Thymus (tissue), 14 donors: ENCODE data around the gene ACADM. TPM values are rescaled to one million over a fixed set of nuclear protein-coding genes. Genes with fewer than 3 reads are reported as not detected.
"Not testable (repeated sequence)": the region's sequence is repeated elsewhere in the genome, so short reads cannot be mapped to it uniquely, and the experiment has no call there.

ENCODE experiments used
- DNase-seq, 9 donors: peaks; one replicate each; pipeline ENCODE4 v3.0.0-alpha.2; 2013; ENCODE audit warnings: low spot score in 9 of 9, low read depth in 6 of 9, missing footprints in 1 of 9
- H3K27ac ChIP-seq, 2 donors: one replicate each; pipeline ENCODE4 v1.5.1; 2013; ENCODE audit warnings: control low read depth in 1 of 2, low read depth in 1 of 2, low read length in 1 of 2, mild to moderate bottlenecking in 1 of 2, moderate library complexity in 1 of 2
- H3K27me3 ChIP-seq, 2 donors: one replicate each; pipeline ENCODE4 v1.5.1; 2013; ENCODE audit warnings: low read length in 1 of 2; ENCODE audit not compliant: control insufficient read depth in 2 of 2, insufficient read depth in 1 of 2
- H3K36me3 ChIP-seq, 2 donors: one replicate each; pipeline ENCODE4 v1.5.1; 2013; ENCODE audit warnings: low read length in 1 of 2, mild to moderate bottlenecking in 1 of 2, moderate library complexity in 1 of 2; ENCODE audit not compliant: control insufficient read depth in 2 of 2, insufficient read depth in 2 of 2
- H3K4me1 ChIP-seq, 2 donors: one replicate each; pipeline ENCODE4 v1.5.1; 2013; ENCODE audit warnings: low read length in 2 of 2; ENCODE audit not compliant: control insufficient read depth in 2 of 2, insufficient read depth in 2 of 2
- H3K4me3 ChIP-seq, 2 donors: one replicate each; pipeline ENCODE4 v1.5.1; 2013; ENCODE audit warnings: low read length in 2 of 2, control low read depth in 1 of 2, mild to moderate bottlenecking in 1 of 2
- H3K9me3 ChIP-seq, 2 donors: one replicate each; pipeline ENCODE4 v1.5.1; 2013; ENCODE audit warnings: low read length in 1 of 2, mild to moderate bottlenecking in 1 of 2; ENCODE audit not compliant: control insufficient read depth in 2 of 2, insufficient read depth in 1 of 2
- WGBS: extraction: QIAGEN DNeasy Blood & Tissue Kit; methylation state at CpG from one replicate; pipeline ENCODE4 v1.1.7; 2013; 5-methylcytosine and 5-hydroxymethylcytosine counted together
- long read RNA-seq, 10 donors: transcript quantifications; one replicate each; lab custom pipeline, GENCODE V29; 2026
- polyA plus RNA-seq: library from polyadenylated mRNA; stranded (reverse); fragments of 200-250 nt; gene quantifications from one replicate; pipeline ENCODE4 v1.2.3, GENCODE V29; 2013
- total RNA-seq: library from RNA; stranded (reverse); fragments of 120-200 nt; gene quantifications from one replicate; pipeline ENCODE4 v1.2.4, GENCODE V29; 2013
- donor health status: healthy.

The ACADM gene
- 76.5 TPM for total RNA-seq
- 29.7 TPM for polyA plus RNA-seq
- long read RNA-seq, donor 1, partial matches to known transcripts = 9 of 15 reads
- long read RNA-seq, donor 1, other reads (novel, unspliced or antisense) = 0 of 15 reads
- long read RNA-seq, donor 2, transcript ACADM-202 (12 exons, 2,619 nt) = major isoform, 38 of 145 reads
- long read RNA-seq, donor 2, partial matches to known transcripts = 101 of 145 reads
- long read RNA-seq, donor 2, other reads (novel, unspliced or antisense) = 0 of 145 reads
- long read RNA-seq, donor 3, transcript ACADM-202 (12 exons, 2,619 nt) = major isoform, 19 of 97 reads
- long read RNA-seq, donor 3, partial matches to known transcripts = 76 of 97 reads
- long read RNA-seq, donor 3, other reads (novel, unspliced or antisense) = 0 of 97 reads
- long read RNA-seq, donor 4, transcript ACADM-202 (12 exons, 2,619 nt) = major isoform, 5 of 18 reads
- long read RNA-seq, donor 4, partial matches to known transcripts = 10 of 18 reads
- long read RNA-seq, donor 4, other reads (novel, unspliced or antisense) = 0 of 18 reads
- long read RNA-seq, donor 5, transcript ACADM-202 (12 exons, 2,619 nt) = major isoform, 20 of 124 reads
- long read RNA-seq, donor 5, partial matches to known transcripts = 98 of 124 reads
- long read RNA-seq, donor 5, other reads (novel, unspliced or antisense) = 0 of 124 reads
- long read RNA-seq, donor 6, transcript ACADM-202 (12 exons, 2,619 nt) = major isoform, 12 of 35 reads
- long read RNA-seq, donor 6, partial matches to known transcripts = 21 of 35 reads
- long read RNA-seq, donor 6, other reads (novel, unspliced or antisense) = 0 of 35 reads
- long read RNA-seq, donor 7, transcript ACADM-202 (12 exons, 2,619 nt) = major isoform, 18 of 52 reads
- long read RNA-seq, donor 7, partial matches to known transcripts = 34 of 52 reads
- long read RNA-seq, donor 7, other reads (novel, unspliced or antisense) = 0 of 52 reads
- long read RNA-seq, donor 8, transcript ACADM-202 (12 exons, 2,619 nt) = major isoform, 6 of 16 reads
- long read RNA-seq, donor 8, partial matches to known transcripts = 9 of 16 reads
- long read RNA-seq, donor 8, other reads (novel, unspliced or antisense) = 0 of 16 reads
- long read RNA-seq, donor 9, transcript ACADM-202 (12 exons, 2,619 nt) = major isoform, 15 of 36 reads
- long read RNA-seq, donor 9, partial matches to known transcripts = 19 of 36 reads
- long read RNA-seq, donor 9, other reads (novel, unspliced or antisense) = 0 of 36 reads
- long read RNA-seq, donor 10, transcript ACADM-202 (12 exons, 2,619 nt) = major isoform, 14 of 41 reads
- long read RNA-seq, donor 10, partial matches to known transcripts = 24 of 41 reads
- long read RNA-seq, donor 10, other reads (novel, unspliced or antisense) = 0 of 41 reads

DNA sequence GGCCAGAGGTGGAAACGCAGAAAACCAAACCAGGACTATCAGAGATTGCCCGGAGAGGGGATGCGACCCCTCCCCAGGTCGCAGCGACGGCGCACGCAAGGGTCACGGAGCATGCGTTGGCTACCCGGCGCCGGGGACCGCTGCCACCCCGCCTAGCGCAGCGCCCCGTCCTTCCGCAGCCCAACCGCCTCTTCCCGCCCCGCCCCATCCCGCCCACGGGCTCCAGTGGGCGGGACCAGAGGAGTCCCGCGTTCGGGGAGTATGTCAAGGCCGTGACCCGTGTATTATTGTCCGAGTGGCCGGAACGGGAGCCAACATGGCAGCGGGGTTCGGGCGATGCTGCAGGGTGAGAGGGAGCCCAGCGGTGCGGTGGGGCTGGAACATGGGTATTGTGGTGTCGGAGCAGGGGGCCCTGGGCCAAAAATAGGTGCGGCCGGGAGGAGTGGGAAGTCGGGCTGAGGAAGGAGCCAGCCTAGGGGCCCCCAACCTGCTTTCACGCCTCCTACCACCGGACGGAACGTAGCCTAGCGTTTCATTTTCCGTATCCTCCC lies at the start of gene ACADM:
ACADM (plus strand) TSS at position 238 of the 551 bp plus-strand sequence; CDS start at position 317, 79 bp downstream.
- Histone ChIP-seq H3K4me1 (peaks cover 6 to 9% of the 10 kb centered on the region in 2 donors), H3K27ac (peak within 1 kb of the TSS; percentile 82 to 95), H3K36me3 (no peaks in the 10 kb centered on the region), H3K4me3 (peak within 1 kb of the TSS; percentile 79 to 92), H3K9me3 (no peaks in the 10 kb centered on the region), H3K27me3 (no peaks in the 10 kb centered on the region)
- peak; percentile 55 to 92 (median 77) for DNase-seq
- under 1% methylated on average over 48 of the region's 48 CpGs for WGBS

- H3K4me3 ChIP-seq = no peak overlapping the region
- H3K4me1 ChIP-seq = no peaks in the 10 kb centered on the region
- H3K27me3 ChIP-seq = no peaks in the 10 kb centered on the region
- no peak overlapping the region for H3K27ac ChIP-seq
- WGBS = 94% methylated on average over 5 of the region's 5 CpGs
- H3K9me3 ChIP-seq = no peaks in the 10 kb centered on the region
- DNase-seq = no peak
- no peaks in the 10 kb centered on the region for H3K36me3 ChIP-seq
Observed at GRCh38 chr1:75677443-75677842, 47.1 kb upstream of the ACADM start.

- WGBS = 77% methylated on average over 10 of the region's 10 CpGs
- H3K4me3 ChIP-seq, DNase-seq, H3K36me3 ChIP-seq, H3K27me3 ChIP-seq, H3K4me1 ChIP-seq, H3K9me3 ChIP-seq, H3K27ac ChIP-seq: not testable (repeated sequence)
Observed at GRCh38 chr1:75677964-75678363, 46.5 kb upstream of the ACADM start.

DNA sequence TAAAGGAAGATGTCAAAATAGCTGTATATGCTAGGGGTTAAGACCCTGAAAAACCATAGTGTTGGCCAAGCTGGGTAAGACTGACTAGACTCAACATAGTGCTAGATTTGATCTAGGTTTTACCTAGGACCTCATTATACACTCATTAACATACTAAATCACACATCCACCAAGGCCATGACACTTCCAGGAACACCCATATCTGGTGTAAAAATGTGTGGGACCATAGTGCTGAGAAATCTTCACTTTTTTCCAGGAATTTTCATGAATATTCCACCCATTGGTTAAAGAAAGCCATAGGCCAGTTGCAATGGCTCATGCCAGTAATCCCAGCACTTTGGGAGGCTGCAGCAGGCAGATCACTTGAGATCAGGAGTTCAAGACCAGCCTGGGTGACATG lies 34.0 kb upstream of the ACADM start:
- H3K36me3 ChIP-seq = no peaks in the 10 kb centered on the region
- H3K9me3 ChIP-seq = no peaks in the 10 kb centered on the region
- H3K4me1 ChIP-seq = no peaks in the 10 kb centered on the region
- no peaks in the 10 kb centered on the region for H3K27me3 ChIP-seq
- DNase-seq = no peak
- H3K27ac ChIP-seq = no peak overlapping the region
- H3K4me3 ChIP-seq = no peak overlapping the region

DNA sequence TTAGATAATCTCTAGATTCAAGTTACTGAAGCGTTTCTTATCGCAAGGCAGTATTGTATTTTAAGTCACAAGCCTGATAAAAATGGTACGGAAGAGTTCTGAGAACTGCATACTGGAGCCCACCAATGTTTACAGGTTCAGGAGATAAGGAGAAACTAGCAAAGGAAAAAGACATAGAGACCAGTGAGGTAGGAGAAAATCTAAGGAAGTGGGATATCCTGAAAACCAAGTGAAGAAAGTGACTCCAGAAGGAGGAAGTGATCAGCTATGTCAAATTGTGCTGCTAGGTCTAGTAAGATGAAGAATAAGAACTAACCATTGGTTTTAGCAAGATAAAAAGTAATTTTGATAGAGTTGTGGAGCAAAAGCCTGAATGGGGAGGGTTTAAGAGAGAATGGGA lies 31.0 kb upstream of the ACADM start:
- no peak for DNase-seq
- no peaks in the 10 kb centered on the region for H3K27me3 ChIP-seq
- 51% methylated on average over 3 of the region's 3 CpGs for WGBS
- H3K36me3 ChIP-seq = no peaks in the 10 kb centered on the region
- no peaks in the 10 kb centered on the region for H3K9me3 ChIP-seq
- no peaks in the 10 kb centered on the region for H3K4me1 ChIP-seq
- H3K27ac ChIP-seq = no peak overlapping the region
- no peak overlapping the region for H3K4me3 ChIP-seq

DNA sequence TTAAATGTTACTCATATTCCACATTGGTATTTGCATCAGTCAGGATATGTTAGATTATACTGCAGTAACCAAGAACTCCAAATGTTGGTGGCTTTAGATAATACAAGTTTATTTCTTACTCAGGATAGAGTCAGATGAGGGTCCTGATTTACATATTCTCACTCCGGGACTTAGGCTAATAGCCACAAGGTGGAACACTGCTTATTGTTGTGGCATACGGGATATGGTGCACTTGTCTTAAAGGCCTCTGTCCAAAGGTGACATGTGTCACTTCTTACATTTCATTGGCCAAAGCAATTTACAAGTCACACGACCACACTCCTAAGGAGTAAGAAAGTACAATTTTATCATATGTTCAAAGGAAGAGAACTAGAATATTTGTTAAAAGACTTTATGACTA lies 28.5 kb upstream of the ACADM start:
- no peak for DNase-seq
- no peak overlapping the region for H3K27ac ChIP-seq
- no peaks in the 10 kb centered on the region for H3K4me1 ChIP-seq
- no peaks in the 10 kb centered on the region for H3K9me3 ChIP-seq
- H3K4me3 ChIP-seq = no peak overlapping the region
- 94% methylated on average over 3 of the region's 3 CpGs for WGBS
- H3K36me3 ChIP-seq = no peaks in the 10 kb centered on the region
- H3K27me3 ChIP-seq = no peaks in the 10 kb centered on the region

DNA sequence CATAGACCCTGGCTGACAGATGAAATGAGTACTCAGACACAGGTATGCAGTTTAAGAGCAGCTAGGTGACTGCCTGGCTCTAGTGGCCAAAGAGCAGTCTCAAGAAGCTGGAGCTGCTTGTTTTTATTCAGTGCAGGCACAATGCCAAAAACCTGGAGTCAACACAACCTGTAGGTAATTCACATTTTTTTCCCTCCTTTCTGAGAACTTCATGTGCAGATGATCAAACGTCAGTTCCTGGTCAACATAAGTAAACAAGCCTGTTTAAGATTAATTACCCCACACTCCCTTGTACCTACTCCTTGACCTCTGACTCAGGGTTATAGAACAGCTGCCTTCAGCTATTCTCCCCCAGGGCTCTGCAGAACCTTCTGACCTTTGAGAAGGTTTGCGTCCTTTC lies 17.3 kb upstream of the ACADM start:
- no peaks in the 10 kb centered on the region for H3K9me3 ChIP-seq
- no peaks in the 10 kb centered on the region for H3K27me3 ChIP-seq
- H3K4me1 ChIP-seq = no peaks in the 10 kb centered on the region
- no peak overlapping the region for H3K27ac ChIP-seq
- WGBS = 69% methylated on average over 2 of the region's 2 CpGs
- no peak overlapping the region for H3K4me3 ChIP-seq
- DNase-seq = no peak
- H3K36me3 ChIP-seq = no peaks in the 10 kb centered on the region

- no peaks in the 10 kb centered on the region for H3K36me3 ChIP-seq
- 97% methylated on average over 2 of the region's 2 CpGs for WGBS
- H3K4me1 ChIP-seq = no peaks in the 10 kb centered on the region
- no peak overlapping the region for H3K27ac ChIP-seq
- DNase-seq = no peak
- no peaks in the 10 kb centered on the region for H3K9me3 ChIP-seq
- no peak overlapping the region for H3K4me3 ChIP-seq
- no peaks in the 10 kb centered on the region for H3K27me3 ChIP-seq
Observed at GRCh38 chr1:75708910-75709309, 15.6 kb upstream of the ACADM start.
